Stimulated activated CD4-positive, alpha-beta T cell treated with anti-CD3 and anti-CD28 coated beads, Interleukin-4, amount 100 ng/mL, for 24 hours (primary cell): ENCODE results near the gene SPHK2.
"Not testable (repeated sequence)": the region's sequence is repeated elsewhere in the genome, so short reads cannot be mapped to it uniquely, and the experiment has no call there.

Experiments
- DNase-seq: peaks from one replicate; pipeline ENCODE4 v3.0.0-alpha.2; 2020

The SPHK2 gene, protein sequence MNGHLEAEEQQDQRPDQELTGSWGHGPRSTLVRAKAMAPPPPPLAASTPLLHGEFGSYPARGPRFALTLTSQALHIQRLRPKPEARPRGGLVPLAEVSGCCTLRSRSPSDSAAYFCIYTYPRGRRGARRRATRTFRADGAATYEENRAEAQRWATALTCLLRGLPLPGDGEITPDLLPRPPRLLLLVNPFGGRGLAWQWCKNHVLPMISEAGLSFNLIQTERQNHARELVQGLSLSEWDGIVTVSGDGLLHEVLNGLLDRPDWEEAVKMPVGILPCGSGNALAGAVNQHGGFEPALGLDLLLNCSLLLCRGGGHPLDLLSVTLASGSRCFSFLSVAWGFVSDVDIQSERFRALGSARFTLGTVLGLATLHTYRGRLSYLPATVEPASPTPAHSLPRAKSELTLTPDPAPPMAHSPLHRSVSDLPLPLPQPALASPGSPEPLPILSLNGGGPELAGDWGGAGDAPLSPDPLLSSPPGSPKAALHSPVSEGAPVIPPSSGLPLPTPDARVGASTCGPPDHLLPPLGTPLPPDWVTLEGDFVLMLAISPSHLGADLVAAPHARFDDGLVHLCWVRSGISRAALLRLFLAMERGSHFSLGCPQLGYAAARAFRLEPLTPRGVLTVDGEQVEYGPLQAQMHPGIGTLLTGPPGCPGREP

DNA sequence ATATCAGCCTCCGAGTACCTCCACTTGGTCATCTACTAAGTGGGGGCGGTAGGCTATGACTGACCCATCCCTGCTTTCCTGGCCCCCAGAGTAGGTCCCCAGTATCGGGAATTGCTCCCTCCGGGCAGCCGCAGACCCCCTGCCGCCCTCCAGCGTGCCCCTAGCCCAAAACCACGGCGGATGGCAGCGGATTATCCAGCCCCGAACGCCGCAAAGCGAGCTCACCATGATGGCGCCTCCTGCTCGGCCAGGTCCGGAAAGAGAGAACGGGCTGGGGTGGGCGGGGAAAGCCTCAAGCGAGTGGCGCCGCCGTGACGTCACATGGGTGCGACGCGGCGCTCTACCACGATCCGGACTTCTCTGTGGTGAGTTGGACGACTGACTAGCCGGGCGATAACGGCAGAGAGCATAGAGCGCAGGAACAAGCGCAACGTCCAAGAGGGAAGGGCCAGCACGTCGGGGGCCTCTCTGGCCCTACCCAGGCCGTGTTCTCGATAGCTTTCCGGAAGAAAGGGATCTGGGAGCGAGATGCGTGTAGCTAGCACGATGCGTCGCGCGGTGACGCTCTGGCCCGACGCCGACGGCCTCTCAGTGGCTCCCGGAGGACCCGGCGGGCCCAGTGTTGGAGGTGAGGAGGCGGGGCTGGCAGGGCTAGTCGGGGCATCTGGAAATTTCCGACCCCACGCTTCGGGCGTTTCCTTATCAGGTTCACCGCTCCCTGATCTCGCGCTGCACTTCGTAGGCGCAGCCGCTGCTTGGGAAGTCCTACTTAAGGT lies at the start of gene SPHK2, which contains the start of gene RPL18:
TSS of gene SPHK2 (plus strand) at position 591 of the 776 bp plus-strand sequence. CDS start 1,009 bp downstream, outside the sequence.
TSS of gene RPL18 (minus strand) at position 263 of the 776 bp plus-strand sequence. CDS start at position 228, 35 bp downstream.
- peak; percentile 97 for DNase-seq

DNA sequence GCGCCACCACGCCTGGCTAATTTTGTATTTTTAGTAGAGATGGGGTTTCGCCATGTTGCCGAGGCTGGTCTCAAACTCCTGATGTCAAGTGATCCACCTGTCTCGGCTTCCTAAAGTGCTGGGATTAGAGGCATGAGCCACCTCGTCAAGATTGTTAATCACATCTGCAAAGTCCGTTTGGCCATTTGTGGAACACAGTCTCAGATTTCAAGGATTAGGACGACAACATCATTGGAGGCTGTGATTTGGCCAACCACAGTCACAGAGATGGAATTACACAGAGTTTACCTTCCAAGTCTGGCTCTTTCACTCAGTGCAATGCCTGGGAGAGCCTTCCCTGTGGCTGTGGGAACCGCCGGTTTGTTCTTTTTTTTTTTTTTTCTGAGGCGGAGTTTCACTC lies 49.5 kb upstream of the SPHK2 start:
- no peak for DNase-seq

DNA sequence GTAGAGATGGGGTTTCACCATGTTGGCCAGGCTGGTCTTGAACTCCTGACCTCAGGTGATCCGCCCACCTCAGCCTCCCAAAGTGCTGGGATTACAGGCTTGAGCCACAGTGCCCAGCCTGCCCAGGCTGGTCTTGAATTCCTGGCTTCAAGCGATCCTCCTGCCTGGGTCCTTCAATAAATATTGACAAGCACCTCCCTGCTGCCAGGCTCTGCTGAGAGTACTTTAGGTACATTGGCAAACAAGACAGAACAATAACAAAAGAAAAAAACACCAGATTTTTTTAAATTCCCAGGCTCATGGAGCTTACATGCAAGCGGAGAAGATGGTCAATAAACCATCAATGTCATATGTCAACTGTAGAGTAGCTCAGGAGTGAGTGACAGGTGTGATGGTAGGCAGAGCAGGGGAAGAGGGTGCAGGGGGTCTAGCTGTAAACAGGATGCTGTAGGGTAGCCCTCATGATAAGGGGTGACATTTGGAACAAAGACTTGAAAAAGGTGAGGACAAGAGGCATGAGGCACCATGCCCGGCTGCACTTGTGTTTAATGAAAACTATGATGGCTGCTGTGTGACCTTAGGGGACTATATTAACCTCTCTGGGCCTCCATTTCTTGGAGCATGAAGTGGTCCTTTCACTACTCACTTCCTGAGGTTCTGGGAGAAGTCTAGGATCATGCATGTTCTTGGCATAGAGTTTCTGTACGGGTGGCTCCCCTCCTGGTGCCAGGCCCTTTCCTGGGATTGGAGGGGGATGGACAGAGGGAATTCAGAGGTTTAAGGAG lies 47.7 kb upstream of the SPHK2 start:
- DNase-seq: no peak

DNA sequence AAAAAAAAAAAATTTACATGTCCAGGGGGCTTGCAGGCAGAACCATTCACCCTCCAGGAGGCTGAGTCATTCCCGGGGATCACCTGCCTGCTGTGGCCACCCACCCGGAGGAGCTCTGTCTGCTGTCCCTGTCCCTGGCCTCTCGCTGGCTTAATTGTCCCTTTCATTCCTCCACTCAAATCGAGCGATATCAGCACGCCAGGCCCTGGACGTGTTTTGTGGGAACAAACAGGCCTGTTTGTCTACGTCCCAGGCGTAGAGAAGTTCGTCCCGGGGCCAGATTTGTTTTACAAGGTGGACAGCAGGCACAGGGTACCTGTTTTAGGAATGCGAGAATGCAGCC lies 46.2 kb upstream of the SPHK2 start:
- DNase-seq: no peak

DNA sequence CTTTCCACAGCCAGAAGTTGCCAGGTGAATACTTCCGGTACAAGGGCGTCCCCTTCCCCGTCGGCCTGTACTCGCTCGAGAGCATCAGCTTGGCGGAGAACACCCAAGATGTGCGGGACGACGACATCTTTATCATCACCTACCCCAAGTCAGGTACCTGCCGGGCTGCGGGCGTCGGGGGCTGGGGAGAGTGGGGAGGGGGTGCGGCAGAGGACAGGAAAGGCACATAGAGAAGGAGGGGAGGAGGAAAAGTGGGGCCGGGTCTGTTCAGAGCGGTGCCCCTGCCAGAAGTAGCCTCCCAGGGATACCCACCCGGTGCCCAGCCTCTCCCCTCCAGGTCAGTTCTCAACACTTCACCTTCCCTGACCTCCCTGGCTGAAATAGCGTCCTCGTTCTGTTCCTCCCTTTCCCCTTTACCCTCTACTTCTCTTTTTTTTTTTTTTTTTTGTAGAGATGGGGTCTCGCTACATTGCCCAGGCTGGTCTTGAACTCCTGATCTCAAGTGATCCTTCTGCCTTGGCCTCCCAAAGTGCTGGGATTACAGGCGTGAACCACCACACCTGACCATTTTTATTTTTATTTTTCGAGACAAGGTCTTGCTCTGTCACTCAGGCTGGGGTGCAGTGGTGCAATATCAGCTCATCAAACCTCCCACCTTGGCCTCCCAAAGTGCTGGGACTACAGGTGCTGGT lies 43.2 kb upstream of the SPHK2 start:
- no peak for DNase-seq

DNA sequence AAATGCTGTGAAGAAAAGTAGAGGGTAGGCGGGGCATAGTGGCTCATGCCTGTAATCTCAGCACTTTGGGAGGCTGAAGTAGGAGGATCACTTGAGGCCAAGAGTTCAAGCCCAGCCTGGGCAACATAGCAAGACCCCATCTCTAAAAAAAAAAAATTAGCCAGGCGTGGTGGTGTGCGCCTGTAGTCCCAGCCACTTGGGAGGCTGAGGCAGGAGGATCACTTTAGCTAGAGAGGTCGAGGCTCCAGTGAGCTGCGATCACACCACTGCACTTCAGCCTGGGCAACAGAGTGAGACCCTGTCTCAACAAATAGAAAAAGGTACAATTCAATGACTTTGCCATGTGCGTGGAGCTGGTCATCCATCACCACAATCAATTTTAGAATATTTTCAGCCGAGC lies 41.4 kb upstream of the SPHK2 start:
- not testable (repeated sequence) for DNase-seq

DNA sequence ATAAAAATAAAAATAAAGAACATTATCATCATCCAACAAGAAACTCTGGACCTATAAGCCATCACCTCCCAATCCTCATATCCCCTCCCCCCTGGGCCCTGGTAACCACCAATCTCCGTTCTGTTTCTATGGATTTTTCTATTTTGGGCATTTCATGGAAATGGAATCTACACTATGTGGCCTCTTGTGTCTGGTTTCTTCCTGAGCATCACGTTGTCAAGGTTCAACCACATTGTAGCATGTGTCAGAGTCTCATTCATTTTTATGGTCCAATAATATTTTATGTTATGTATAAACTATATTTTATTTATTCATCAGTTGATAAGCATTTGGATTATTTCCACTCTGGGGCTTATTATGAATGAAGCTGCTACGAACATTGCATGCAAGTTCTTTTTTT lies 40.4 kb upstream of the SPHK2 start:
- DNase-seq: no peak

DNA sequence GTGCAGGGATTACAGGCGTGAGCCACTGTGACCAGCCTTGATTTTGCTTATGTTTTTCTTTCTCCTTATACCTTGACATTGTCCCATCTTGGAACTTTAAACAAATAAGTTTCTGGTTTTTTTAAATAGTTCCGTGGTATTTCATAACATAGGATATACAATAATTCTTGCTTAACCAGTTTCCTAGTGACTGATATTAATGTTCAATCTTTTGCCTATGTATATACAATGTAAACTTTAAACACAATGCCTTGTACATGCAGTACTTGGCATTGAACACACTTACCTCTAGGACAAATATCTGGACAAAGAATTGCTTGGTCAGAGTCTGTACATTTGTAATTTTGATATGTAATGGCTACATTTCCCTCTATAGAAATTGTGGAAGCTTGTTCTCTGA lies 37.1 kb upstream of the SPHK2 start:
- no peak for DNase-seq

DNA sequence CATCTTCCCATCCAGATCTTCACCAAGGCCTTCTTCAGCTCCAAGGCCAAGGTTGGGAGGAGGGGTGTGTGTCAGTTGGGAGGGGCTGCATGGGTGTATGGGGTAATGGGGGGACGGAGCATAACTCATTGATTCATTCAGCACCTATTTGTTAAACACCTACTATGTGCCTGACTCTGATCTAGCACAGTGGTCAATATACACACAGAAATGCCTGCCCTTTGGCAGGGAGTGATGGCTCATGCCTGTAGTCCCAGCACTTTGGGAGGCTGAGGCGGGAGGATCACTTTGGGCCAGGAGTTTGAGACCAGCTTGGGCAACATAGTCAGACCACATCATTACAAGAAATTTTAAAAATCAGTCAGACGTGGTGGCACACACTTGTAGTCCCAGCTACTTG lies 31.9 kb upstream of the SPHK2 start:
- DNase-seq: no peak

DNA sequence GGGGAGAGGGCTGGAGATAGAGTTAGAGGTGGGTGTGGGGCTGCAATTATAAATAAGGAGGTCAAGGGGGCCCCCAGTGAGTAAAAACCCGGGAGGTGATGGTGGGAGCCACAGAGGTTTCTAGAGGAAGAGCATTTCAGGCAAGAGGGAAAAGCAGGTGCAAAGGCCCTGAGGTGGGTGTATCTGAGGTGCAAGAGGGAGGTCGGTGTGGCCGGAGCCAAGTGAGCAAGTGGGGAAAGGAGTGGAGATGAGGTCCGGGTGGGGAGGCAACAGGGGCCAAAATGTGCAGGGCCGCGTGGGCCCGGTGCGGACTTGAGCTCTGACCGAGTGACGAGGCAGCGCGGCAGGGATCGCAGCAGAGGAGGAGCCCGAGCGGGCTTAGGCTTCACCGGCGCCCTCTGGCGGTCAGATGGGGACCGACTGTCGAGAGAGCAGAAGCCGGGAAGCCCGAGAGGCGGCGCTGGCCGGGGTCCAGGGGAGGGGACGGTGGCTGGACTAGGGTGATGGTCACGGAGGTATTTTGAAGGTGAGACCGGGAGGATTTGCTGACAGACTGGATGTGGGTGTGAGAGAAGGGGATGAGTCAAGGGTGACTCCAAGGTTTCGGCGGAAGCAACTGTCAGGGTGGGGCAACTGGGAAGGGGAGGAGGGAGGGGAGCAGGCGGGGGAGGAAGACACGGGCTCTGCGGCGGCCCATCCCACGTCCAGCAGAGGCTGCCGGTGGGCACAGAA lies 30.5 kb upstream of the SPHK2 start:
- peak; percentile 87 for DNase-seq

DNA sequence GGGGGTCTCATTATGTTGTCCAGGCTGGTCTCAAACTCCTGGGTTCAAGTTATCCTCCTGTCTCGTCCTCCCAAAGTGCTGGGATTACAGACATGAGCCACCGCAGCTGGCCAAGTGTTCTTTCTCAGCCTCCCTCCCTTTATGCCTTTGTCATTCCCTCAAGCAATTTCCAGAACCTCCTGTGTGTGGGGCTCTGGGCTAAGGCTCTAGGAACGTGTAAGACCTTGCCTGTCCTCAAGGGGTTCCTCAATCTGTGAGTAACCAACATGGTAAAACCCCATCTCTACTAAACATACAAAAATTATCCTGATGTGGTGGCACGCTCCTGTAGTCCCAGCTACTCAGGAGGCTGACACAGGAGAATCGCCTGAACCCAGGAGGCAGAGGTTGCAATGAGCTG lies 28.3 kb upstream of the SPHK2 start:
- no peak for DNase-seq

DNA sequence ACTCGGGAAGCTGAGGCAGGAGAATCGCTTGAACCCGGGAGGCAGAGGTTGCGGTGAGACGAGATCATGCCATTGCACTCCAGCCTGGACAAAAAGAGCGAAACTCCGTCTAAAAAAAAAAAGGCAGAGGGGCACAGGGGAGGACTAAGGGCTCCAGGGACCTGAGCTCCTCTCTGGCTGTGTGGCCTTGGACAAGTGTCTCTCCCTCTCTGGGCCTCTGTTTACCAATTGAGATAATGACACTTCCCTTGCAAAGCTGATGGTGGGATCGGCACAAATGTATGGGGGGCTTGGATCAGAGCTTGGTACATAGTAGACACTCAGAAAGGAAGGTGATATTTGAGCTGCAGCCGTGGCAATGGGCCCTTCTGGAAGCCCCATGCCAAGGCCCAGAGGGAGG lies 24.1 kb upstream of the SPHK2 start:
- no peak for DNase-seq

DNA sequence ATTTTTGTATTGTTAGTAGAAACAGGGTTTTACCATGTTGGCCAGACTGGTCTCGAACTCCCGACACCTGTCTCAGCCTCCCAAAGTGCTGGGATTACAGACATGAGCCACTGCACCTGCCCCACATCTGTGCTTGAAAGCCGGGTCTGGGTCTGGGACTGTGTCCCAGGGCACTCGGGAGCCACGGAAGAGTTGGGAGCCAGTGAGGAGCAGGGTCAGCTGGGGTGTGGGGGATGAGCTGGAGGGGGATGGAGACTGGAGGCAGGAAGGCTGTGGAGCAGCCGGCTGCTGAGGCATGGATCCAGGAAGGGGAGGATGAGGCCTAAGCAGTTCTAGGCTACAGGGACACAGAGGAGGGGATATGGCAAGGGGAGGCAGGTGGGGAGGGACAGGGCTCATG lies 23.5 kb upstream of the SPHK2 start:
- DNase-seq: no peak

DNA sequence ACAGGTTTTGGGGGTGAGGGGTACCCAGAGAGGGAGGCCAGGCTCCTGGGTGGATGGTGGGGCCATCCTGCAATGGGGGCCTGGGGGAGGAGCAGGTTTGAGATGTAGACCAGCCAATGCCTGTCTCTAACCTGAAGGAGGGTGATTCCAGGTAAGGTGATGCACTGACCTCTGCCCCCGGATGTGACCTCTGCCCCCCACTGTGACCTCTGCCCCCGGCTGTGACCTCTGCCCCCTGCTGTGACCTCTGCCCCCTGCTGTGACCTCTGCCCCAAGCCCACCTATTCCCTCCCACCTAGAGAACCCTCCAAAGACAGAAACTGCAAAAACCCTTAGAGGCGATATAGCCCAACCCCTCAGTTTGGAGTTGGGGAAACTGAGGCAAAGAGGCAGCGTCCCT lies 23.1 kb upstream of the SPHK2 start:
- DNase-seq: no peak

DNA sequence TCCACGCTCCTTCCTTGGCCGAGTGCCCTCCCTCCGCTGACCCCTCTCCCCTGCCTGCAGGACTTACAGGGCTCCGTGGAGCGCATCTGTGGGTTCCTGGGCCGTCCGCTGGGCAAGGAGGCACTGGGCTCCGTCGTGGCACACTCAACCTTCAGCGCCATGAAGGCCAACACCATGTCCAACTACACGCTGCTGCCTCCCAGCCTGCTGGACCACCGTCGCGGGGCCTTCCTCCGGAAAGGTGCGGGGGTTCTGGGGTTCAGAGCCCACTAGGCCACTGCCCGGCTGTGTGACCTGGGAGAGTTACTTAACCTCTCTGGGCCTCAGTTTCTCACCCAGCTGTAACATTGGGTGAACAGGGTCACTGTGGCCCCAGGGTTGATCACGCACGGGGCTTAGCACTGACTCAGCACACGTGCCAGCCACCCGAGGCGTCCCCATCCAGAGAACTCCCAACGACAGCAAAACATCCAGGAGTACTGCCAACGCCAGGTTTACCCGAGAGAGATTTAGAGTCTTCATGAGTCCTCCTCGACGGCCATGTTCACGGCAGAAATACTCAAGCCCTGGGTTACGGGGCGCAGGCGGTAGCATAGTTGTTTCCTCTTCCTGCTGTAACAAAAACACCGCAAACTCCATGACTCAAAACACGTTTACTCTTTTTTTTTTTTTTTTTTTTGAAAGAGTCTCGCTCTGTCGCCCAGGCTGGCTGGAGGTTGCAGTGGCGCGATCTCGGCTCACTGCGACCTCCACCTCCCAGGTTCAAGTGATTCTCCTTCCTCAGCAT lies 22.4 kb upstream of the SPHK2 start:
- DNase-seq: peak; percentile 51

DNA sequence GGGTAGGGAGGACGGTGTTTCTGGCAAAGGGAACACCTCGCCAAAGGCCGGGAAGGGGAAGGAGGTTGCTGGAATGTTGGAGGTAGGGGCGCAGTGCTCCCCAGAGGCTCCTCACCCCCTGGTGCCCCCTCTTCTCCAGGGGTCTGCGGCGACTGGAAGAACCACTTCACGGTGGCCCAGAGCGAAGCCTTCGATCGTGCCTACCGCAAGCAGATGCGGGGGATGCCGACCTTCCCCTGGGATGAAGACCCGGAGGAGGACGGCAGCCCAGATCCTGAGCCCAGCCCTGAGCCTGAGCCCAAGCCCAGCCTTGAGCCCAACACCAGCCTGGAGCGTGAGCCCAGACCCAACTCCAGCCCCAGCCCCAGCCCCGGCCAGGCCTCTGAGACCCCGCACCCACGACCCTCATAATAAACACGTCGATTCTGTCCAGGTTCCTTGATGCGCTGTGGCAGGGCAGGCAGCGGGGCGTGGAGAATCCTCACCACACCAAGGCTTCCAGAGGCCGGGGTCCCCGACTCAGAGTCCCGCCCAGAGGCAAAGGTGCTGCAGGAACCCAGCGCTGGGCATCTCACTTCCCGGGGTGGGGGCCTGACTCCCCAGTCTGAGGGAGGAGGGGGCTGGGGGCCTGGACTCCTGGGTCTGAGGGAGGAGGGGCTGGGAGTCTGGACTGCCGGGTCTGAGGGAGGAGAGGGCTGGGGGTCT lies 20.2 kb upstream of the SPHK2 start:
- DNase-seq: no peak

DNA sequence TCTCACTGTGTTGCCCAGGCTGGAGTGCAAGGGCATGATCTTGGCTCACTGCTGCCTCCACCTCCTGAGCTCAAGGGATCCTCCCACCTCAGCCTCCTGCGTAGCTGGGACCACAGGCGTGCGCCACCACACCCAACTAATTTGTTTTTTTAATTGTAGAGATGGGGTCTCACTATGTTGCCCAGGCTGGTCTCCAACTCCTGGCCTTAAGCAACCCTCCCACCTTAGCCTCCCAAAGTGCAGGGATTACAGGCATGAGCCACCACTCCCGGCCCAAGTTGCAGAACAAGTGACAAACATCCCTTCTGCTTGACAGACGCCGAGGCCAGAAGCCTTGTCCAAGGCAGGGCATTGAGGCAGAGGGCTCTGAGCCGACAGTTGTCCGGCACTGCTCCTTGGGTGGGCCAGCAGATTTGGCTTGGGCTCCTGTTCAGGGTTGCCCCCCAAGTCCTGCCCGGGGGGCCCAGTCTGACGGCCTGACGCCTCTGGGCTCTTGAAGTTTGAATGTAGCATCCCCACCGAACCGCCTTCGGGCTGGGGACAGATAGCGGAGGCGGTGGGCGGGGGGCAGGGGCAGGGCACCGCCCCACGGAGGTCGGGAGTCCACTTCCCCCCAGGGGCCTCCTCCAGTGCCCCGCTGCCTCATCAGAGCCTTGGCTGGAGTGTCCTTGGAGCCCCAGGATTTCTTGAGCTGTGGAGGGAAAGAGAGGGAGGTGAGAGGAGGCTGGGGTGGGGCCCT lies 18.5 kb upstream of the SPHK2 start:
- no peak for DNase-seq

DNA sequence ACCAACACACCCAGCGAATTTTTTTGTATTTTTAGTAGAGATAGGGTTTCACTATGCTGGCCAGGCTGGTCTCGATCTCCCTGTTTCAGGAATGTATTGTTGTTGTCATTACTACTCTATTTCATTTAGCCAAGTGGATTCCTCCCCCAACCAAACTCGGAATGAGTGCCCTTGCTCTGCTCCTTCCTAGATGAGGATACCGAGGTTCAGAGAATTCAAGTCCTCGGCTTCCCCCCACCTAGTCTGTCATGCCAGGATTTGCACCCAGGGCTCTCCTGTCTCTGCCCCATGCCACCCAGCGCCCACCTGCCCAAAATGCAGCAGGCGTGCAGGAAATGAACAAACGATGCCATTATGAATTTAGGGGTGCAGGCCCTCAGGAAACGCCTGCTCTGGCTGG lies 16.3 kb upstream of the SPHK2 start:
- DNase-seq: no peak

DNA sequence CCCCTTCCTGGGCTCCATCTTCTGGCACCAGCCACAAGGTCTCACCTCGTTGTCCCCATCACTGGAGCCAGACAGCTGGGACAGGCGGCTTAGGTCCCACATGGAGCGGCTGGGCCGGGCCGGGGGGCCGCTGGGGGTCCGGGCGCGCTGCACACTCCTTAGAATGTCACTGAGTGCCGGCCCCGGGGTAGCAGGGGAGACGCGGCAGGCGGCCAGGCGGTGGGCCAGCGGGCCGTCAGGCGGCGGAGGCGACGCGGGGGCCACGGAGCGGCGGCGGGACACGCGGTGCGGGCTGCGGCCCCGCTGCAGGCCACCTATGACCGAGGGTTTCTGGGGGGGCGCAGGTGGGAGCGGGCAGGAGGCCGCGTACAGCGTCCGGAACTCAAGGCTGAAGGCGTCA lies 15.9 kb upstream of the SPHK2 start:
- DNase-seq: no peak
